Measurements from ENCODE around the gene POC1A.

- TF ChIP-seq CTCF (conservative IDR thresholded peaks at IDR 0.05; ENCODE audit: low read depth in 2 of 2) (no peak), POLR2AphosphoS5 (IDR thresholded peaks at IDR 0.05; ENCODE audit: low read depth) (no peak), EZH2 (IDR thresholded peaks at IDR 0.05; ENCODE audit: low read depth, unreplicated experiment) (no peak), NANOG (IDR thresholded peaks at IDR 0.05; ENCODE audit: borderline replicate concordance) (no peak), REST (IDR thresholded peaks at IDR 0.05; ENCODE audit: unreplicated experiment) (no peak), EZH2phosphoT487 (IDR thresholded peaks at IDR 0.05; ENCODE audit: unreplicated experiment) (no peak), ZNF331 (CRISPR knock-in tag; IDR thresholded peaks at IDR 0.05; ENCODE audit: low read depth) (no peak), ETS1 (IDR thresholded peaks at IDR 0.05) (no peak), JUNB (IDR thresholded peaks at IDR 0.05; ENCODE audit: unreplicated experiment) (no peak)
Observed at GRCh38 chr3:52046186-52046901, 107.9 kb downstream of the POC1A start.

All from GM23338 (cell line).